Nephron (organoid): Measurements from ENCODE around the gene FHOD1.

Source experiments
- H3K27ac Mint-ChIP-seq, 3 experiments: 2 replicates each; pipeline ENCODE4 v1.8.0; 2020; ENCODE audit warnings: mixed read lengths in 3 of 3, mild to moderate bottlenecking in 2 of 3, moderate library complexity in 1 of 3
- H3K27me3 Mint-ChIP-seq: 2 replicates; pipeline ENCODE4 v1.8.0; 2021; ENCODE audit warnings: low read depth, mild to moderate bottlenecking, moderate library complexity, mixed read lengths
- H3K36me3 Mint-ChIP-seq: 2 replicates; pipeline ENCODE4 v1.8.0; 2020; ENCODE audit warnings: low read depth, mixed read lengths
- H3K4me1 Mint-ChIP-seq: 2 replicates; pipeline ENCODE4 v1.8.0; 2020; ENCODE audit warnings: mixed read lengths
- H3K4me3 Mint-ChIP-seq, 3 experiments: 2 replicates each; pipeline ENCODE4 v1.8.0; 2020; ENCODE audit warnings: mild to moderate bottlenecking in 3 of 3, mixed read lengths in 3 of 3, moderate library complexity in 2 of 3
- H3K9me3 Mint-ChIP-seq: 2 replicates; pipeline ENCODE4 v1.8.0; 2020; ENCODE audit warnings: mixed read lengths
- TF ChIP-seq, protein P1 (sequence below), 3 experiments: fragments of 200-600 bp; sonication (generic); IDR thresholded peaks; one replicate each; pipeline ENCODE4 v1.5.0; 2021; ENCODE audit warnings: antibody characterized with exemption in 3 of 3; ENCODE audit not compliant: unreplicated experiment in 3 of 3

FHOD1 gene

GRCh38 chr16:67247192-67248072 lies at the start of gene FHOD1:
TSS of gene FHOD1 (minus strand) at chr16:67247481. CDS start at chr16:67247410, 71 bp downstream.
- Mint-ChIP-seq H3K27me3 (peaks cover 28% of the 10 kb centered on the region), H3K4me3 (peak within 1 kb of the TSS; percentile 87 to 90 (median 89)), H3K27ac (peak within 1 kb of the TSS; percentile 46 to 89 (median 59)), H3K36me3 (no peaks in the 10 kb centered on the region), H3K4me1 (peaks cover 34% of the 10 kb centered on the region), H3K9me3 (no peaks in the 10 kb centered on the region)
- TF ChIP-seq, protein P1, sequence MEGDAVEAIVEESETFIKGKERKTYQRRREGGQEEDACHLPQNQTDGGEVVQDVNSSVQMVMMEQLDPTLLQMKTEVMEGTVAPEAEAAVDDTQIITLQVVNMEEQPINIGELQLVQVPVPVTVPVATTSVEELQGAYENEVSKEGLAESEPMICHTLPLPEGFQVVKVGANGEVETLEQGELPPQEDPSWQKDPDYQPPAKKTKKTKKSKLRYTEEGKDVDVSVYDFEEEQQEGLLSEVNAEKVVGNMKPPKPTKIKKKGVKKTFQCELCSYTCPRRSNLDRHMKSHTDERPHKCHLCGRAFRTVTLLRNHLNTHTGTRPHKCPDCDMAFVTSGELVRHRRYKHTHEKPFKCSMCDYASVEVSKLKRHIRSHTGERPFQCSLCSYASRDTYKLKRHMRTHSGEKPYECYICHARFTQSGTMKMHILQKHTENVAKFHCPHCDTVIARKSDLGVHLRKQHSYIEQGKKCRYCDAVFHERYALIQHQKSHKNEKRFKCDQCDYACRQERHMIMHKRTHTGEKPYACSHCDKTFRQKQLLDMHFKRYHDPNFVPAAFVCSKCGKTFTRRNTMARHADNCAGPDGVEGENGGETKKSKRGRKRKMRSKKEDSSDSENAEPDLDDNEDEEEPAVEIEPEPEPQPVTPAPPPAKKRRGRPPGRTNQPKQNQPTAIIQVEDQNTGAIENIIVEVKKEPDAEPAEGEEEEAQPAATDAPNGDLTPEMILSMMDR (IDR thresholded peaks at IDR 0.05; ENCODE audit: unreplicated experiment in 3 of 3), result no peak

- Mint-ChIP-seq H3K27ac (peak overlapping the region in 1 of 3 experiments; percentile 8), H3K9me3 (no peaks in the 10 kb centered on the region), H3K36me3 (no peaks in the 10 kb centered on the region), H3K4me3 (no peak overlapping the region), H3K27me3 (peaks cover 10% of the 10 kb centered on the region), H3K4me1 (peaks cover 12% of the 10 kb centered on the region)
- TF ChIP-seq, protein P1 (IDR thresholded peaks at IDR 0.05; ENCODE audit: unreplicated experiment in 3 of 3), result no peak
Measured at GRCh38 chr16:67296420-67296819, 49.1 kb upstream of the FHOD1 start.

DNA sequence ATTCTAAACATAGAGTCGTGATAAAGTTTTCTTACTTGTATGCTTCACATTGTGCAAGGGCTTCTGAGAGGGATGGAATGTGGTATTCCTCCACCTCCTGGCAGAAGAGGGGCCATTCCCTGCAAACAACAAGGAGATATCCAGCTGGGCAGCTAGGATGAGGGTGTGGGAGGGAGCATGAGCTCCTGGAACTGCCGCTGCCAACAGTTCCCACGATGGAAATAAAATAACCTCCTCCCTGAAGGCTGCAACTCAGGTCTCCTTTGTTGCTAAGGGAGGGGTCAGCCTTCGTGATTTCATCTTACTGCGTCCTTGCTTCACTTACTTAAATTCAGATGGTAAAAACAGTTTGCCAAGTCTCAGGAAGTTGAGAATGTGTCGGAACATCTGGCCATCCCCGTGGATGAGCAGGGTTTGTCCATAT lies 47.7 kb upstream of the FHOD1 start:
- TF ChIP-seq, protein P1 (IDR thresholded peaks at IDR 0.05; ENCODE audit: unreplicated experiment in 3 of 3), result no peak
- Mint-ChIP-seq H3K27me3 (peaks cover 12% of the 10 kb centered on the region), H3K4me1 (peaks cover 7% of the 10 kb centered on the region), H3K9me3 (no peaks in the 10 kb centered on the region), H3K36me3 (no peaks in the 10 kb centered on the region), H3K4me3 (no peak overlapping the region), H3K27ac (peak overlapping the region in 2 of 3 experiments; percentile 15 to 63)

GRCh38 chr16:67294171-67294757 lies 47.0 kb upstream of the FHOD1 start:
- TF ChIP-seq, protein P1 (IDR thresholded peaks at IDR 0.05; ENCODE audit: unreplicated experiment in 3 of 3), result no peak
- Mint-ChIP-seq H3K27ac (peak overlapping the region in 2 of 3 experiments; percentile 15 to 63), H3K27me3 (peaks cover 12% of the 10 kb centered on the region), H3K4me3 (no peak overlapping the region), H3K4me1 (peaks cover 7% of the 10 kb centered on the region), H3K36me3 (no peaks in the 10 kb centered on the region), H3K9me3 (no peaks in the 10 kb centered on the region)

DNA sequence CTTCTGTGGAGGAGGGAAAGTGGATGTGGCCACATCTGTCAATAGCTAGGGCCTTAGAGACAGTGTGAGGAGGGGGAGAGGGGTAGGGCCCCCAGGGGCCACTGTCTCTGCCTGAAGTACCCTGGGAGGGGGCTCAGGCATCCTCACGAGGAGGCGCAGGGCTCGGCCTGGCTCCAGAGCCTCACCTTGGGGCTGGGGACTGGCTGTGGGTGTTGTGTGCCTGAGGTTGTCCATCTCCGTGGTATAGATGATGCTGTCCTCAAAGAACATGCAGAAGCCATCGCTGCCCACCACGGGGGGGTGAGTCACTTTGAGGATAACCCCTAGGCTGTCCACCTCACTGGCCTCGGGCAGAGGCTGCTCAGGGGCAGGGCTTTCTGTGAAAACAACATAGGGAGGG lies 44.2 kb upstream of the FHOD1 start:
- H3K27me3 Mint-ChIP-seq, result peaks cover 17% of the 10 kb centered on the region
- H3K36me3 Mint-ChIP-seq, result no peaks in the 10 kb centered on the region
- H3K9me3 Mint-ChIP-seq, result no peaks in the 10 kb centered on the region
- H3K27ac Mint-ChIP-seq, result no peak overlapping the region
- TF ChIP-seq, protein P1 (IDR thresholded peaks at IDR 0.05; ENCODE audit: unreplicated experiment in 3 of 3), result no peak
- H3K4me1 Mint-ChIP-seq, result peaks cover 4% of the 10 kb centered on the region
- no peak overlapping the region for H3K4me3 Mint-ChIP-seq
